Ovary (tissue), 10 donors: ENCODE data around the gene NR2F2. TPM values are rescaled to one million over a fixed set of nuclear protein-coding genes. Genes with fewer than 3 reads are reported as not detected.
A peak's percentile ranks its signal among the peaks of the same experiment; 100 is the strongest.

ENCODE experiments used
- DNase-seq, 5 donors: peaks; one replicate each; pipeline ENCODE4 v3.0.0-alpha.2; 2019 to 2020
- H3K27ac ChIP-seq, 2 donors: fragments of 200-600 bp; one replicate each; pipeline versions ENCODE4 v1.5.1 to v1.8.0; 2019 to 2022
- H3K27me3 ChIP-seq: fragments of 200-600 bp; one replicate; pipeline ENCODE4 v1.8.0; 2022
- H3K36me3 ChIP-seq: fragments of 200-600 bp; sonication (generic); one replicate; pipeline ENCODE4 v1.5.1; 2019
- H3K4me1 ChIP-seq: one replicate; pipeline ENCODE4 v1.8.1; 2013; ENCODE audit warnings: mild to moderate bottlenecking, moderate library complexity; ENCODE audit not compliant: insufficient read depth
- H3K4me3 ChIP-seq: fragments of 200-600 bp; sonication (generic); one replicate; pipeline ENCODE4 v1.5.1; 2017
- H3K9me3 ChIP-seq, 2 donors: fragments of 200-600 bp in 1 of 2; sonication (generic) in 1 of 2; one replicate each; pipeline versions ENCODE4 v1.5.1 to v1.8.1; 2013 to 2019; ENCODE audit warnings: mild to moderate bottlenecking in 1 of 2, moderate library complexity in 1 of 2
- EP300 ChIP-seq: sonication (generic); formaldehyde crosslinking; IDR thresholded peaks from one replicate; pipeline ENCODE4 v1.6.1; 2017; ENCODE audit warnings: antibody characterized with exemption
- POLR2A ChIP-seq: fragments of 450-650 bp; IDR thresholded peaks from one replicate; pipeline ENCODE4 v1.6.1; 2017; ENCODE audit warnings: antibody characterized with exemption, mild to moderate bottlenecking, moderate library complexity
- WGBS, 3 donors: extraction: QIAGEN DNeasy Blood & Tissue Kit in 1 of 3; methylation state at CpG; one replicate each; pipeline versions ENCODE4 v1.1.5 to v1.1.7; 2013 to 2017; 5-methylcytosine and 5-hydroxymethylcytosine counted together
- intact Hi-C, 4 donors: fragments of 100-400 bp; cut with DNase I; formaldehyde crosslinking; loops; one replicate each; pipeline versions ENCODE4 v1.11.0 to v1.15.1; 2022 to 2023
- long read RNA-seq, 3 donors: library from polyadenylated mRNA in 2 of 3; unstranded in 2 of 3; transcript quantifications; one replicate each; pipeline ENCODE4 v2.0.0 and lab custom pipeline, GENCODE V29; 2021 to 2026
- polyA plus RNA-seq, 2 donors: library from polyadenylated mRNA; stranded (reverse); fragments of 200-250 nt in 1 of 2; fragments of 350-450 nt in 1 of 2; fragmentation: Illumina TruSeq in 1 of 2; extraction: RNeasy Lipid Tissue Mini Kit (QIAGEN cat#74804) in 1 of 2; gene quantifications; one replicate each; pipeline ENCODE4 v1.2.3, GENCODE V29; 2013 to 2014
- total RNA-seq, 7 donors: library from RNA; depleted of rRNA in 2 of 7; stranded (reverse); fragments of >200 nt in 2 of 7; fragmentation: NEBNext Ultra II Directional in 3 of 7; extraction: Animal tissue kit (Norgen Biotek cat#: 25700) in 3 of 7; gene quantifications; one replicate each; pipeline versions ENCODE4 v1.1.0 to v1.2.4, GENCODE V29; 2016 to 2023
- TF ChIP-seq, protein P1 (sequence below), 3 donors: fragments of 450-650 bp in 2 of 3; fragments of 200-600 bp in 1 of 3; IDR thresholded peaks; one replicate each; pipeline versions ENCODE4 v1.5.1 to v1.8.0; 2016 to 2022; ENCODE audit warnings: antibody characterized with exemption in 3 of 3, mild to moderate bottlenecking in 1 of 3
- donor health status: DM: no; HTN: no; CAD: no; lungs with moderate emphysema.
- donor health status: DM: no; HTN: no; CAD: no.
- donor health status: Bipolar disorder and iron deficiency.
- donor health status: DM: yes; HTN: yes; CAD: no.
- donor health status: DM: no; HTN: no; CAD: no.
- donor health status: DM: yes; HTN: yes; CAD: no.

The NR2F2 gene
- 100 to 1,000 TPM in 6 of 7 donors, 10 to 100 TPM in 1; 68.6 to 424 (median 343) TPM for total RNA-seq
- polyA plus RNA-seq, result 100 to 1,000 TPM; 230 to 392 TPM
- long read RNA-seq, donor 1, full-length matches to known transcripts, result 88 of 329 reads
- long read RNA-seq, donor 1, partial matches to known transcripts, result 122 of 329 reads
- long read RNA-seq, donor 1, other reads (novel, unspliced or antisense), result 119 of 329 reads
- long read RNA-seq, donor 2, full-length matches to known transcripts, result 50 of 76 reads
- long read RNA-seq, donor 2, partial matches to known transcripts, result 26 of 76 reads
- long read RNA-seq, donor 2, other reads (novel, unspliced or antisense), result 0 of 76 reads
- long read RNA-seq, donor 3, full-length matches to known transcripts, result 260 of 496 reads
- long read RNA-seq, donor 3, partial matches to known transcripts, result 135 of 496 reads
- long read RNA-seq, donor 3, other reads (novel, unspliced or antisense), result 101 of 496 reads

DNA sequence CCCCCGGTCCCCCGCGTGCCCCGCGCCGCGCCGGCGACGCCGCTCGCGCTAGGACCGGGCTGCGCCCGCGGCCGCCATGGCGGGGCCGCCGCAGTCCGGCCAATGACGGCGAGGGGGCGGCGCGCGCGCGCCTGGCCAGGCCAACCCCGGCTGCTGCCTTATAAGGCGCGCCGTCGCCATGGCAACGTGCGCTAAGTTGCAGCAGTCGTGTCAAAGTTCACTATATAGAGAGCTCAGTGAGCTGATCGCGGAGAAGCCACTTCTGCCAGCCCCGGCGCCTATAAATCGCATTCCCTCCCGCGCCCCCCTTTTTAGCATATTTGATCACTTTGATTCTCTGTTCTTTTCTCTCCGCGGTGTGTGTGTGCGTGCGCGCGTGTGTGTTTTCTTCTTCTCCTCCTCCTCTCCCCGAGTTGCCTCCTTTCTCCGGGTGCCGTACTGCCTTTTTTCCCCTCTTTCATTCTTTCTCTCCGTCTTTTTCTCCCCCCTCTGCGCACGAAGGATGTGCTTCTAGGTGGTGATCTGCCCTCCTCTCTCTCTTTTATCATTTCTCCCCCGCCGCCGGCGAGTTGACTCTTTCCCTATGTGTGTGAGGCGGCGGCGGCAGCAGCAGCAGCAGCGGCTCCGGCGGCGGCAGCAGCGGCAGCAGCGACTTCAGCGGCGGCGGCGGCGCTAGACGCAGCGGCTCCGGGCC, at the start of gene NR2F2:
Gene NR2F2, plus strand, starts transcription at position 251 of the 694 bp plus-strand sequence. CDS start 1,406 bp downstream, outside the sequence.
- DNase-seq, result peak; percentile 97 to 99 (median 98)
- H3K9me3 ChIP-seq, result no peaks in the 10 kb centered on the region
- intact Hi-C loops, result loop anchor here in 3 of 4 donors (5.0 to 10.0 kb wide), 5 partner anchors 456 to 1656 kb away; no protein-coding TSS in a partner anchor
- peak within 1 kb of the TSS; percentile 99 for H3K27ac ChIP-seq
- TF ChIP-seq, protein P1, sequence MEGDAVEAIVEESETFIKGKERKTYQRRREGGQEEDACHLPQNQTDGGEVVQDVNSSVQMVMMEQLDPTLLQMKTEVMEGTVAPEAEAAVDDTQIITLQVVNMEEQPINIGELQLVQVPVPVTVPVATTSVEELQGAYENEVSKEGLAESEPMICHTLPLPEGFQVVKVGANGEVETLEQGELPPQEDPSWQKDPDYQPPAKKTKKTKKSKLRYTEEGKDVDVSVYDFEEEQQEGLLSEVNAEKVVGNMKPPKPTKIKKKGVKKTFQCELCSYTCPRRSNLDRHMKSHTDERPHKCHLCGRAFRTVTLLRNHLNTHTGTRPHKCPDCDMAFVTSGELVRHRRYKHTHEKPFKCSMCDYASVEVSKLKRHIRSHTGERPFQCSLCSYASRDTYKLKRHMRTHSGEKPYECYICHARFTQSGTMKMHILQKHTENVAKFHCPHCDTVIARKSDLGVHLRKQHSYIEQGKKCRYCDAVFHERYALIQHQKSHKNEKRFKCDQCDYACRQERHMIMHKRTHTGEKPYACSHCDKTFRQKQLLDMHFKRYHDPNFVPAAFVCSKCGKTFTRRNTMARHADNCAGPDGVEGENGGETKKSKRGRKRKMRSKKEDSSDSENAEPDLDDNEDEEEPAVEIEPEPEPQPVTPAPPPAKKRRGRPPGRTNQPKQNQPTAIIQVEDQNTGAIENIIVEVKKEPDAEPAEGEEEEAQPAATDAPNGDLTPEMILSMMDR (IDR thresholded peaks at IDR 0.05), result no peak
- peak; percentile 86 for TF ChIP-seq POLR2A
- peak; percentile 57 for TF ChIP-seq EP300
- no peaks in the 10 kb centered on the region for H3K4me1 ChIP-seq
- 0 to 1% (median 0%) methylated on average over 54 to 78 of the region's 78 CpGs for WGBS, 3 donors
- H3K27me3 ChIP-seq, result no peaks in the 10 kb centered on the region
- peak within 1 kb of the TSS; percentile 73 for H3K4me3 ChIP-seq
- peaks cover 4% of the 10 kb centered on the region for H3K36me3 ChIP-seq

DNA sequence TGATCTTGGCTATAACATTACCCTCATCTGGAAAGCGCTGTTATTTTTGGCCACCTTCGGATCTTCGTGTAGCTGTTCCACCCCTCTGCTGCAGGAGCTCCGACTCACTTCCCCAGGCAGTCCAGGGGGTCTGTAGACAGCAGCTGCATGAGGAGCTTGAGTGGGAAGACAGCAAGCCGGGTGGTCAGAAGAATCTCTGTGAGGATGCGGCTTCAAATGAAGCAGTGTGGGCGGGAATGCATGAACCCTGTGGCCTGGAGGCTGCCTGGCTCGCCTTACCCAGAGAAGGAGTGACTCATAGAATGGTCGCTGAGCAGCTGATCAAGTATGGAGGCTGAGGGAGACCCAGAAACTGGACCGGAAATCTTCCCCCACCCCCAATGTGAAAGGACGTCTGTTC, 45.2 kb upstream of the NR2F2 start:
- TF ChIP-seq EP300 (no peak), POLR2A (no peak)
- TF ChIP-seq, protein P1 (IDR thresholded peaks at IDR 0.05), result no peak
- DNase-seq, result peak in 4 of 5 donors; percentile 35 to 66 (median 62)
- intact Hi-C loops, result no loop called here
- Histone ChIP-seq H3K4me3 (no peak overlapping the region), H3K4me1 (peaks cover 13% of the 10 kb centered on the region), H3K27me3 (no peaks in the 10 kb centered on the region), H3K9me3 (no peaks in the 10 kb centered on the region), H3K27ac (peak overlapping the region in 1 of 2 donors; percentile 24), H3K36me3 (no peaks in the 10 kb centered on the region)
- WGBS, 3 donors, result 11 to 27% (median 16%) methylated on average over 11 of the region's 11 CpGs

DNA sequence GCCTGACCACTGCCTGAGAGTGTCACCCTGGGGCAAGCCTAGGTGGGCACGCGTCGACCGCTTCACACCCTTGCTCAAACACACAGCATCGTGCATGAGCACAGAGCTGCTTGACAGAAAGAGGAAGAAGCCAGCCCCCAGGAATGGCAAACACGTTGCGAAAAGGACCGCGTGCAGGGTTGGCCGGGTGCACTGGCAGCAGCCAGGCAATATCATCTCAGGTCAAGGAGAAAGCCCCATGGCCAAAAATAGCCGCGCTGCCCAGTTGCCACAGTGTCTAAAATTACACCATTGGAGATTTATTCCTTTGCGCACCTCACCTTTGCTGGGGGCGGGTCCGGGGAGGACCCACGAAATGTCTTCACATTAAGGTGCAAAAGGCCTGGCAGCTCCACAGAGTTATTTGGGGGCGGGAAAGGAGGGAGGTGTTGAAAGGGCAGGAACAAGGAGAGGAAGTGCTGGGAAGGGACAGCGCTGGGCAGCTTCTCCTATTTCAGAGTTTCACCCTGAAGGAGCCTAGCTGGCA, 44.7 kb upstream of the NR2F2 start:
- 48 to 62% (median 57%) methylated on average over 18 of the region's 18 CpGs for WGBS, 3 donors
- Histone ChIP-seq H3K36me3 (no peaks in the 10 kb centered on the region), H3K9me3 (no peaks in the 10 kb centered on the region), H3K4me3 (no peak overlapping the region), H3K4me1 (peaks cover 13% of the 10 kb centered on the region), H3K27me3 (no peaks in the 10 kb centered on the region), H3K27ac (peak overlapping the region in 1 of 2 donors; percentile 24)
- intact Hi-C loops, result no loop called here
- TF ChIP-seq EP300, result no peak
- no peak for TF ChIP-seq POLR2A
- TF ChIP-seq, protein P1 (IDR thresholded peaks at IDR 0.05), result no peak
- peak in 4 of 5 donors; percentile 44 to 61 (median 45) for DNase-seq

DNA sequence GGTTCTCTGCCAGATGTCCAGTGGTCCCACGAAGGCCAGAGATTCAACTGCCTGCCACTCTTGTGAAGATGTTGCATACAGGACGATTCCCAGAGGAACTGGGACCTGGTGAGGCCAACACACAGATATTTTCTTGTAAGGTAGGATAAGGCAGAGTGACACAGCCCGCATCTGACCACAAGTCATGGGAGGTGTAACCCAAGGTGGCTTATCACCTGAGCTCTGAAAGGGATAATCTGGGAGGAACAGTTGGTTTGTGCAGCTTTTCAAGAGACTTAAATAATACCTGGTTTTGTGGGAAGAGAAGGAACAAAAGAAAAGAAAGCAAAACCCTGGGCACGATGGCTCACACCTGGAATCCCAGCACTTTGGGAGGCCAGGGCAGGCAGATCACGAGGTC, 39.8 kb upstream of the NR2F2 start:
- Histone ChIP-seq H3K9me3 (no peaks in the 10 kb centered on the region), H3K27ac (no peak overlapping the region), H3K4me3 (no peak overlapping the region), H3K27me3 (no peaks in the 10 kb centered on the region), H3K36me3 (no peaks in the 10 kb centered on the region), H3K4me1 (peaks cover 6% of the 10 kb centered on the region)
- WGBS, 3 donors, result 78 to 83% (median 82%) methylated on average over 5 of the region's 5 CpGs
- intact Hi-C loops, result no loop called here
- DNase-seq, result no peak
- TF ChIP-seq POLR2A (no peak), EP300 (no peak)
- TF ChIP-seq, protein P1 (IDR thresholded peaks at IDR 0.05), result no peak
